Type B pancreatic cell (in vitro differentiated cells): ENCODE data around the gene SLC25A34. TPM values are rescaled to one million over a fixed set of nuclear protein-coding genes. Genes with fewer than 3 reads are reported as not detected.

Source experiments
- DNase-seq: peaks from one replicate; pipeline ENCODE4 v3.0.0; 2021; ENCODE audit warnings: mixed read lengths; ENCODE audit not compliant: unreplicated experiment; ENCODE audit errors: extremely low spot score
- H3K27ac Mint-ChIP-seq: 2 replicates; pipeline ENCODE4 v1.8.0; 2021; ENCODE audit warnings: mild to moderate bottlenecking, mixed read lengths
- H3K27me3 Mint-ChIP-seq: 2 replicates; pipeline ENCODE4 v1.8.0; 2021; ENCODE audit warnings: mixed read lengths
- H3K36me3 Mint-ChIP-seq: 2 replicates; pipeline ENCODE4 v1.8.0; 2021; ENCODE audit warnings: mixed read lengths
- H3K4me1 Mint-ChIP-seq: one replicate; pipeline ENCODE4 v1.8.0; 2021; ENCODE audit warnings: mixed read lengths; ENCODE audit not compliant: unreplicated experiment
- H3K4me3 Mint-ChIP-seq: 2 replicates; pipeline ENCODE4 v1.8.0; 2021; ENCODE audit warnings: mild to moderate bottlenecking, mixed read lengths
- H3K9me3 Mint-ChIP-seq: 2 replicates; pipeline ENCODE4 v1.8.0; 2021; ENCODE audit warnings: mixed read lengths
- CTCF ChIP-seq: fragments of 200-600 bp; sonication (generic); conservative IDR thresholded peaks from 2 replicates; pipeline ENCODE4 v1.5.0; 2021; ENCODE audit warnings: antibody characterized with exemption, mild to moderate bottlenecking
- total RNA-seq: library from RNA; stranded (reverse); gene quantifications from 2 replicates; pipeline ENCODE4 v1.2.1, GENCODE V29; 2021; ENCODE audit warnings: low replicate concordance

The SLC25A34 gene
- total RNA-seq, 1 donor from 2014 or later, result 3.8 TPM

DNA sequence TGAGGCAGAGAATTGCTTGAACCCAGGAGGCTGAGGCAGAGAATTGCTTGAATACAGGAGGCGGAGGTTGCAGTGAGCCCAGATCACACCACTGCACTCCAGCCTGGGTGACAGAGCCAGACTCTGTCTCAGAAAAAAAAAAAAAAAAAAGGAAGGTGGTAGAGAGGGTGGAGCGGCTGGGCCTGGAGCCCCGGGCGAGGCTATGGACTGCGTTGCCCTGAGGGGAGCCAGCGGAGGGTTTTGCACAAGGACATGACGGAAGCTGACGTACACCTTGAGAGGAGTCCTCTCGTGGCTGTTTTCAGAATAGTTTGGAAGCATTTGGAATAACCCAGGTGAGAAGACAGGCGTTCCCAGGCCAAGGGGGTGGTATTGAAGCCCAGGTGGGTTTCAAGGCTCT, 15.7 kb downstream of the SLC25A34 start:
- no peaks in the 10 kb centered on the region for H3K36me3 Mint-ChIP-seq
- TF ChIP-seq CTCF, result no peak
- no peaks in the 10 kb centered on the region for H3K27me3 Mint-ChIP-seq
- DNase-seq, result no peak
- H3K9me3 Mint-ChIP-seq, result no peaks in the 10 kb centered on the region
- no peak overlapping the region for H3K4me3 Mint-ChIP-seq
- peak overlapping the region; percentile 68 for H3K27ac Mint-ChIP-seq
- peaks cover 11% of the 10 kb centered on the region for H3K4me1 Mint-ChIP-seq

- Mint-ChIP-seq H3K36me3 (no peaks in the 10 kb centered on the region), H3K4me3 (no peak overlapping the region), H3K27ac (peak overlapping the region; percentile 81), H3K9me3 (no peaks in the 10 kb centered on the region), H3K27me3 (no peaks in the 10 kb centered on the region), H3K4me1 (peaks cover 15% of the 10 kb centered on the region)
- no peak for TF ChIP-seq CTCF
- DNase-seq, result no peak
Measured at GRCh38 chr1:15753776-15754175, 17.7 kb downstream of the SLC25A34 start.

- Mint-ChIP-seq H3K27ac (peak overlapping the region; percentile 59), H3K36me3 (no peaks in the 10 kb centered on the region), H3K9me3 (no peaks in the 10 kb centered on the region), H3K27me3 (no peaks in the 10 kb centered on the region), H3K4me3 (no peak overlapping the region), H3K4me1 (peaks cover 15% of the 10 kb centered on the region)
- TF ChIP-seq CTCF, result no peak
- no peak for DNase-seq
Measured at GRCh38 chr1:15755021-15755645, 19.1 kb downstream of the SLC25A34 start.

DNA sequence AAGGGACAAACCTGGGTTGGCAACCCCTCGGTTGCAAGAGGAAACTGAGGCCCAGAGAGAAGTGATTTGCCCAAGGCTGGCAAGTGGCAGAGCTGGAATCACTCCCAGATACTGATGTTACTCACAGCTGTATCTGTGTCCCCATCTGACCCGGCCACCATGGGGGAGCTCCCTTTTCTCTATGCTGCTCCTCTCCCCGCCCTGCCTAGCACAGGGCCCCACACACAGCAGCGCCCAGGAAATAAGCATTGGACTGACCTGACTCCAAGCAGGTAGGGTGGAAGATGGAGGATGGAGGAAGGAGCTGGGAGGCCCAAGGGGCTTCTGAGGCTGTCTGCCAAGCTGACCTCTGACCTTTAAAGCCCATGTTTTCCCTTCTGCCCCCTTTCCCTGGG, 19.6 kb downstream of the SLC25A34 start:
- Mint-ChIP-seq H3K4me1 (peaks cover 17% of the 10 kb centered on the region), H3K4me3 (no peak overlapping the region), H3K27ac (peak overlapping the region; percentile 59), H3K27me3 (no peaks in the 10 kb centered on the region), H3K36me3 (no peaks in the 10 kb centered on the region), H3K9me3 (no peaks in the 10 kb centered on the region)
- DNase-seq, result no peak
- no peak for TF ChIP-seq CTCF

DNA sequence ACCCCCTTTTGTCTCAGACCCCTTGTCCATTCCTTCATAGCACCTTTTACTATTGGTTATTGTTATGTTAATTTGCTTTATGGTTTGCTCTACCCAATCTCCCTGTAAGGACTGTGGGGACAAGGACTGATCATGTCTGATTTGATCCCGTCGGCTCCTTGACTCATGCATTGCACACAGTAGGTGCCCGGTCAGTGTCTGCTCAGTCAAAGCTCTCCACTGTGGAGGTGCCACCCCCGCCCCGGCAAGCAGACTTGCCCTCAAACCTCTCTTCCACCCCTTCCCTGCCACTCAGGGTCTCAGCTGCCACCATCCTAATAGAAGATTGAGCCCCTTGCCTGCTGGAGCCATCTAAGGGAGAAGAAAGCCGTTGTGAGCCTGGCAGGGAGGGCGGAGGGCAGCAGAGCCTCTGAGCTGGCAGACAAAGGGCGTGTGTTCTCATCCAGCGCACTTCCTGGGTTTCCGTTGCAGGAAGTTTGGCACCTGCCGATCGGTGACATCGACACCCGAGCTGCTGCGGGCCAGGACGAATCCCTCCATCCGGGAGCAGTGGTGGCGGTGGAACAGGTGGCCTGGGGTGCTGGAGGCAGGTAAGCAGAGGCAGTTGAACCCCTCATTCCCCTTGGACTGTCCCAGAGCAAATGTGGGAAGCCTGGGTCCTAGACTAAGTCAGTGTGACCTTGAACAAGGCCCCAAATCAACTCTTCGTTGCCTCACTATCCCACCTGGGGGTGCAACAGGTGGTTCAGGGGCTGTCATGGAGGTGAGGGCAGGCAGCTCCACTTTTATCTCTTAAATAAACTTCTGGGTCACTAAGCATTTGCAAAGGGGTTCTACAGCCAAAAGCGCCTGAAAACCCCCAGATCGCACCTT, 20.3 kb downstream of the SLC25A34 start:
- Mint-ChIP-seq H3K36me3 (peaks cover 2% of the 10 kb centered on the region), H3K27ac (peak overlapping the region; percentile 66), H3K4me3 (peak overlapping the region; percentile 38), H3K9me3 (no peaks in the 10 kb centered on the region), H3K27me3 (no peaks in the 10 kb centered on the region), H3K4me1 (peaks cover 25% of the 10 kb centered on the region)
- TF ChIP-seq CTCF, result no peak
- DNase-seq, result no peak
